Stimulated activated CD4-positive, alpha-beta T cell treated with anti-CD3 and anti-CD28 coated beads, Interleukin-2, amount 100 ng/mL, for 24 hours (primary cell): Measurements from ENCODE around the gene PPP2R5A.

Source experiments
- DNase-seq, 2 donors: peaks; one replicate each; pipeline ENCODE4 v3.0.0-alpha.2; 2020

PPP2R5A gene

GRCh38 chr1:212284744-212285684 is at the start of gene PPP2R5A:
PPP2R5A (plus strand) TSS chr1:212285410; CDS start chr1:212286111, 701 bp downstream.
- DNase-seq: peak; percentile 97 to 98

DNA sequence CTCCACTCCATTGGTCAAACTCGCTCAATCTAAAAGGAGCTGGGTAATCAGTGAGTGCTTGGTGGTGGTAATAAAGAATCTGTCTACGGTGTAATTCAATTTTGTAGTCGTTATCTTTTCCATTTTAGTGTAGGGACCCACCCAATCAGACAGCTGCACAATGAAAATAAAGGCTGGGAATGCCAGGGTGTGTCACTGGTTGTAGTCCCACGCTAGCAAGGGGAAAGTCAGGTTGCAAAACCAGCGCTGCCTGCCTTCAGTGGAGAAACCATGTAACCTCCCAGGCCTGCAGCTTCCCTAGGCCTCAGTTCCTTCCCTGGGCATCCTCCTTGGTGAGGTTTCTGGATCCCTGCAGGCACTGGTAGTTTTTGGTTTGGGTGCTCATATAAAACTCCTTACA is 49.4 kb upstream of the PPP2R5A start:
- no peak for DNase-seq

GRCh38 chr1:212236664-212237220 is 48.5 kb upstream of the PPP2R5A start:
- DNase-seq: no peak

DNA sequence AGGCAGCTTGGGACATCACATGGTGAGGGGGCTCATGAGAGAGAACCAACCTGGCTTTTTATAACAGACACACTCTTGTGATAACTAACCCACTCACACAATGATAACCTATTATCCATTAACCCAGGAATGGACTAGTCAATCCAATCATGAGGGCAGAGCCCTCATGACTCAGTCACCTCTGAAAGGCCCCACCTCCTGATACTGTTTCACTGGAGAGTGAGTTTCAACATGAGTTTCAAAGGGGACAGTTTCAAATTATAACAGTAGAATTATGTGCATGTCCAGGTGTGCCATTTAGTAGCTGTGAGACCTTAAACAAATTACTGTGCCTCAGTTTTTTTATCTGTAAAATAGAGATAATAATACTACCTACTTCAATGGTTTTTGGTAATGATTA is 47.6 kb upstream of the PPP2R5A start:
- DNase-seq: no peak

DNA sequence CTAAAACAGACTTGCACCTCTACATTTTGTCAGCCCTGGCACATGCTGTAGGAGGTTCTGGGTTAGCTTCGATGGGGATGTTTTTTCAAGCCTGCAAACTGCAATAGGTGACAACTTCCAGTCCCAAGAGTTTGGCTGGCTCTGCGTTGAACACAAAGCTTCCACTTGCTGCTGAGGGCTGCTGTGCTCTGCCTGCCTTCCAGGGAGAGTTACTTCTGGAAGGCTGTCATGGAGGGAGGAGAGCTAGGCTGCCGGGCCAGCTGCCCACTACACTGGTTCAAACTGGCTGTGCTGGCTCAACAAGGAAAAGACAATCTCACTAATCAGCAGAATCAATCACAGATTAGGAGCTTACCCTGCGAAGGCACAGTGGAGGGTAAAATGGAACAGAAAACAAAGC is 46.7 kb upstream of the PPP2R5A start:
- no peak for DNase-seq

DNA sequence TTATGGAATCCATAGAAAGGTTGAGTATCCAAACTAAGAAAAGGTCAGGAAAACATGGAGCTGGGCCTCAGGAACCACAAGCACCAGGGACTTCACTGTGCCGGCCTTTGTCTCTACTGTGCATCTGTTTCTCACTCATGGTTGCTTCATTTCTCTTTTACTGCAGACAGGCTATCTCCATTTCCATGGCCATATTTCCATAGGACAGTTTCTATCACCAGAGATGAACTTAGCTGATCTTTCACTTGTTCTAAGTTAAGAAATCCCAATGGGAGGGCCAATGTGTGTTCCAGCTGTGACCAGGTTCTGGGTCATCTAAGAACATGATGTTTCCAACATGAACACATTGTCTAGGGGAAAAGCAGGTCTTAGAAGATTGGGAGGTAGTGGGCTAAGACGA is 43.7 kb upstream of the PPP2R5A start:
- no peak for DNase-seq

DNA sequence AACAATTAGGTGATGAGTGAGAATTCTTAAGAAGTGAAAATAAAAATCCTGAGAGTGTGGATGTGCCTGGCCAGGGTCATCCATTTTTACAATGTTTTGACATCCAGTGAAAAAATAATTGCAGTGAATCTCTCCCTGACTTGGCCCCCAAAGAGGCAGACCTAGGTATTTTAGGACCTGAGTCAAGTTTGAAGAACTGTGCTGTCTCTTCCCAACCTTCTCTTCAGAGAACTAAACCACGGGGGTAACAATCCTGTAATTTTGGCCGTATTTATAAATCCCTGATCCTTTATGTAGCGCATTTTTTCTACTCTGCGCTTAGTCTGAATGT is 43.3 kb upstream of the PPP2R5A start:
- DNase-seq: no peak

DNA sequence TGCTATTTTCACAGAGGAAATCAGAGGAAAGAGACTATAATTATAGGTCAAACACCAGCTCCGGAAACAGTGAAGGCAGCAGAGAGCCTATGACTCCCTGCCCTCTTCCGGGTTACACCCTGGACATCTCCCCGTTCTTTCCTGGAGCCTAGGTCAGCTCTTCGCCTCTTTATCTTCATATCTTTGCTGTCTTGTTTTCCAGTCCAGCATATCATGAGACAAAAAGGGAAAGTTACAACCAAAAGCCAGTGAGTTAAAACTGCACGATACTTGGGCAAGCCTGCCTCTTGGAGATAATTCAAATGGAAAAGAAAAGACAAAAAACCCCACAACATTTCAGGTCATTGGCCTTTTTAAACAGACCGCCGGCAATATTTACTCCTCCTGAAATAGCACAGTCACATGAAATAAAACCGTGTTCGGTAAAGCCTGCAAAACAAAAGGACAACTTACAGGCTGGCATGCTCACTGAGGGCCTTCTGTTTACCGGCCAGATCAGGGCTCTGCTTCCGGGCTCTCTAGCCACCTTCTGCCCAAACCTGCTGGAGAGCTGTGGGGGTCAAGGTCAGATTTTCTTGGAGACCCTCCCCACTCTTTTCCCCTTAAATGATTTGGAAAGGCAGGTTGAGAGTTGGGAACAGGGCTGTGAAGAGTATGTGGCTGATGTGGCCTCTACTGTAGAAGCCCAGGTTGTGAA is 42.8 kb upstream of the PPP2R5A start:
- no peak for DNase-seq

- DNase-seq: no peak
These were observed 42.3 kb upstream of the PPP2R5A start for GRCh38 chr1:212242985-212243308.

- no peak for DNase-seq
These were observed 40.8 kb upstream of the PPP2R5A start for GRCh38 chr1:212244441-212244840.

DNA sequence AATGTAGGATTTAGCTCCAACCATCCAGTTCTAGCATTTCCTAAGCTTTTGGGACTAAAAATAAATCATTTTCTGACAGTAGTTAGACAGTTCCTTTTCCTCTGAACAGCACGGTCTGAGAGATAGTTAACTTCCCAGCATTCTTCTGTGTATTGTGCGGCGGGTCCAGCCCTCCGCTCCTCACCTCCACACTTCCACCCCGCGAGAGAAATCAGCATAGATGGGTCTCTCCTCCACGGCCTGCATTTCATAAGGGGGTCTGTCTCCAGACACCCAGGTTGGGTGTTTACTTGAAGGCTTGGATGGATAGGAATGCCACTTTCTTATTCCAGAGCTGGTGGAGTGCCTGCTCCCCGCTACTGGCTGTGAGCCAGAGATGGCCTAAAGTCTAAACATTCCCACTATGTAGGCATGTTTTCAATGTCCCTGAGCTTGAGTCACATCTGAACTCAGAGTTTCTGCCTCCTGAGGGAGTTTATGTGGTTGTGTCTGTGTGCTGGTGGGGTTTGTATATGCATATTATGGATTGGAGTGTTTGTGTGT is 38.0 kb upstream of the PPP2R5A start:
- no peak for DNase-seq

GRCh38 chr1:212247988-212248387 is 37.2 kb upstream of the PPP2R5A start:
- no peak for DNase-seq

DNA sequence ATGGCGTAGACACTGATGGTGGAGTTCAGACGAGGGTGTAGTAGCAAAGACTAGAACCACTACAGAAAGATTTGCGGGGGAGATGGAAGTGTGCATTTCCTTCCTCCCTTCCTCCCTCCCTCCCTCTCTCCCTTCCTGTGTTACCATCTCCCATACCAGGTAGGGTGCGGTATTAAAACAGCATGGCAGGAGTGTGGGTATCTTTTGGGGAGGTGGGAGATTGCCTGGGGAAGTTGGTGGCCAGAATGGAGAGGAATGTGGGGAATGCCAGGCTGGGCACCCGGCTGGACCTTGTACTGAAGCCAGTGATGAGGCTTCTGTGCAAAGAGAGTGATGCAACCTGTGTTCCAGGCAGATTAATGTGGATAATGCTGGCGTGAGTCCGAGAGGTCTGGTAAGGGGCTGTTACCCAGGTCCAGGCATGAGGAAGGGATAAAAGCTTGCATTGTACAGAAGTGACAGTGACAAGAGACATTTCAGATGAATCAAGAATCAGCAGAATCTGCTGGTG is 30.3 kb upstream of the PPP2R5A start:
- DNase-seq: no peak

DNA sequence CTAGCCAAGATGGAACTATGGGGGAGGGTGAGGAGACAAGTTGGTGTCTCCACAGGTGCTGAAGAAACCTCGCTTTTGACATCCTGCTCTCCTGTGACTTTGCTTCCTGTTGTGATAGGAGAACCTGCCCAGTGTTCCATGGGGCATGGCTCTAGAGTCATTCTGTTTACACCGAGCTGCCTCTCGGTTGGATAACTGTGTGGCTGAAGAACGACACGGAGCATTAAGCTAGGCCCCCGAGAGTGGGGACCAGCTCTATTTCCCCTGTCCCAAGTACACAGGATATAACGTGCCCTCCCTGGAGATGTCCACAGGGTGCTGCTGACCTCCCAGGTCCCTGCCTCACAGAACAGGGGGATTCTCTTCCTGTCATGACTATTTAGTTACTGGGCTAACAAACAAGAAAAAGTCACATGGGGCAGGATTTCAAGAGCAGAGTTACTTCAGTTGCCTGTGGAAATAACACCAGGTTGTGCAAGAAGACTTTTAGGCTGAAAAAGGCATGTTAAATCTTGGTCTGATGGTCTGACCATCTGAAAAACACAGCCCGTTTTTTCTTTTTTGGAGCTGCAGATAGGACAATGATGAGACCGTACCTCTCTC is 29.4 kb upstream of the PPP2R5A start:
- no peak for DNase-seq

DNA sequence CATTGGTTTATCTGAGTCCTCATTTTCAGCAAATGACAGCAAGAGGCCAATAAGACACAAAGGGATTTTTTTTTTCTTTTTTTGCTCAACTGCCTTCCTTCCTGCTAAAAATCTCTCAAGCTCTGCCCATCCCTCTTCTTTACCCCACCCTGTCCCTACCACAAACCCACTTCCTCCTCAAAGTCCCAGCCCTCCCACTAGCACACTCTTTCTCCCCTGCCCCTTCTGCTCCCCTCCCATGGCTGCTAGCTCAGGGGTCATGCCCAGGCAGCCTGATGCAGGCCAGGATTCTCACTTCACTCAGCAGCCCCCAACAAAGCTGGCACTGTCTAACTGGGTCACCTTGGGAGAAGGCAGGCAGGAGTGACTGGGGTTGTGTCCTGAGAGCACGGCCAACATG is 28.8 kb upstream of the PPP2R5A start:
- peak in 1 of 2 donors; percentile 20 for DNase-seq

DNA sequence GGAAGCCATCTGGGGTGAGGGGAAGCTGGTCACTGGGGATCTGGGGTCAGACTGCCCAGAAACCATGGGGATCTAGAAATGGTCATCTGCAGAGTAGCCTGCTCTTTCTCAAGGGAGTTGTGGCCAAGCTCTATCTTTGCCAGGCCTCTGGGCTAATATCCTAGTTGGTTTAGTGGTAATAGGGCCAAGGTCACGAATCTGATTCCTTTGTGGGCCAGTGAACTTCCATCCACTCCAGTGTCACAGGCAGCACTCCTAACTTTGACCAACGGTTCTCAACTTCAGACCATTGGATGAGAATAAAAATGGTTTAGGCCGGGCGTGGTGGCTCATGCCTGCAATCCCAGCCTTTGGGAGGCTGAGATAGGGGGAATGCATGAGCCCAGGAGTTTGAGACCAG is 28.1 kb upstream of the PPP2R5A start:
- DNase-seq: no peak

- DNase-seq: no peak
These were observed 25.3 kb upstream of the PPP2R5A start for GRCh38 chr1:212259693-212260480.

DNA sequence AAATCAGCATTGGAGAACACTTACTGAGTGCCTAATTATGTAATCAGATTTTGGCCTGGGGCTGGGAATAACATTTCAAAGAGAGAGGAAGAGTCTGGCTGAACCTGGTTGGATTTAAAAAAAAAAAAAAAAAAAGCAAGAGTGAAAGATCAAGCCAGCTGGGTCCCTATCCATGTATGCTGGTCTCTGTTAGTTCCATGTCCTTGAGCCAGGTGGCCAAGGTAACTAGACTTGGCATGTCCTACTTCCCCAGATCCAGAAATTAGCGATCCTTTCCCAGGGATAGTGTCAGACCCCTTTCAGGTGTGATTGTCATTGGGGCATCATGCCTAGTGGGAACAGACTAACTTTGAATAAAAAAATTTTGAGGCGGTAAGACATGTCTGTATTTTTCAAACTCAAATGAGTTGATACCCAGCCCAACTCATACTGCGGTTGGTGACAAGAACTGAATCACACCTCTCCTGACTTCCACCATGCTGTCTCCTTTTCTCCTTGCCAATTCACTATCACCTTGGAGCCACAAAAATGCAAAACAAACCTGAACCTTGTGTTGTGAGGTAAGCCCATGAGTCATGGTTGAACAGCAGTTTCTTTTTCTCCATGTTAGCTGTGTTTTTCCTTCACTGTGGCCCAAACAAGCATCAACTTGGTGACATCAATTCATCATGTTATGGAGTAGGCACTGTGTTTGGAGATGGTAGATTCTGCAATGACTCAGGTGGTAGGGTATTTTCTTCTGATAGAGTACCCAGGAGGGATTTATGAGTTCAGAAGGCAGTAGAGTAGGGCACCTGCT is 24.5 kb upstream of the PPP2R5A start:
- no peak for DNase-seq

DNA sequence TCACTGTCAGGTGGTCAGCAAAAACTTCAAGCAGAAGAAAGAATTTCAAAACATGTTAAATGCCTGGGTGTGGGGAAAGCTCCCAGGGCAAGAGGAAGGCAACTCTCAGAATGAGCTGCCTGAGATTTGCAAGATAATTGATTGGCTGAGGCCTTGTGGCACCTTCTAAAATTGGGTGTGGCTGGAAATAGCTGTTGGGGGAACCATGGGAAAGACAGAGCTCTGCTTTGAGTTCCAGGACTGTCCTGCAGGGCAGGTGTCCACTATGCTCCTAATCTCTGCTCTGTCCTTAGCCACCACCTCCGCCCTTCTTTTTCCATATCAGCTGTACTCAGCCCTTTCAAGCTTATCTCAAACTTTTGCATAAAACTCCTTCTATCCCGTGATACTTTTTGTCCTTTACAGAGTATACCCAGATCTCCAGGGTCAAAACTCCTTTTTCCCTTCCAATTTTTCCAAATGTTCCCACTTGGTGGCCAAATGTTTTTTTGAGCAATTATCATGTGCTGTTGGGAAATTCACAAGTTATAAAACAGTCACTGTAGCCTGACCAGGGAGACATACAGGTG is 23.8 kb upstream of the PPP2R5A start:
- DNase-seq: no peak

GRCh38 chr1:212267017-212267416 is 18.2 kb upstream of the PPP2R5A start:
- DNase-seq: no peak

- no peak for DNase-seq
These were observed 17.8 kb upstream of the PPP2R5A start for GRCh38 chr1:212267460-212267859.
